HG02981 (cell line): Measurements from ENCODE around the gene IPO13.

Experiments
- ATAC-seq: cut with Tn5 transposase; IDR thresholded peaks from one replicate; pipeline ENCODE4 v1.9.1; 2021; ENCODE audit warnings: mild to moderate bottlenecking, moderate library complexity; ENCODE audit not compliant: unreplicated experiment

The IPO13 gene

DNA sequence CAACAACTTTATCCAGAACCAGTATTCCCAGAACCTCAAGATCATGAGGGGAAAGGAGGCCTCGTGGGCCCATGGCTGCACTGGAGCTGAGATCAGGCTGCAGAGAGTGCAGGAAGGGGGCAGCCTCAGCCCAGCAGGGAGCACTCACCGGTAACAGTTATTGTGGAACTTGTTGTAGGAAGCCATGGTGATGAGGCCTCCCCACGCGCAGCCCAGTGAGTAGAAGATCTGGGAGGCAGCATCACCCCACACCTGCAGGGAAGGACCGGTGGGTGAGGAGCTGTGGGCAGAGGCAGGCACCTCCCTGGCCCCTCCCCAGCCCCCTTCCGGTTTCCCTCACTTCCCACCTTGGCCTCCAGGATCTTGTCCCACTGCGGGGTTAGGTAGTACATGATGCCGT lies 55.4 kb downstream of the IPO13 start:
- ATAC-seq, result no peak

GRCh38 chr1:44002606-44003157 lies 55.9 kb downstream of the IPO13 start:
- ATAC-seq, result no peak

DNA sequence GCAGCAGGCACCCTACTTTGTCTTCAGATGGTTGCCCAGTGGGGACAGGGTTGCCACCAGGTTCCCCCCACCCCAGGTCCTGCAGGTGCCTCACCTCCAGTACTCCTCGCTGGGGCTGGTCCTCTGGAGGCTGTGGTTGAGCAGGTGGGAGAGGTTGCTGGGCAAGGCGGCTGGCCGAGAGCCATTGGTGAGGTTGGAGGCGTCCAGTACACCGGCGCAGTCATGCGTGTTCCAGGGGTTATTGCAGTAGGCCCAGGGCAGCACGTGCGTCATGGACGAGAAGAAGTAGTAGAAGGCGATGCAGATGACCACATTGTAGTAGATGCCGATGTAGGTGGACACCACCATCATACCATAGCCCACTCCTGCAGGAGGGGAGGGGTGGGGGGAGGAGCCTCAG lies 61.5 kb downstream of the IPO13 start:
- ATAC-seq, result no peak

DNA sequence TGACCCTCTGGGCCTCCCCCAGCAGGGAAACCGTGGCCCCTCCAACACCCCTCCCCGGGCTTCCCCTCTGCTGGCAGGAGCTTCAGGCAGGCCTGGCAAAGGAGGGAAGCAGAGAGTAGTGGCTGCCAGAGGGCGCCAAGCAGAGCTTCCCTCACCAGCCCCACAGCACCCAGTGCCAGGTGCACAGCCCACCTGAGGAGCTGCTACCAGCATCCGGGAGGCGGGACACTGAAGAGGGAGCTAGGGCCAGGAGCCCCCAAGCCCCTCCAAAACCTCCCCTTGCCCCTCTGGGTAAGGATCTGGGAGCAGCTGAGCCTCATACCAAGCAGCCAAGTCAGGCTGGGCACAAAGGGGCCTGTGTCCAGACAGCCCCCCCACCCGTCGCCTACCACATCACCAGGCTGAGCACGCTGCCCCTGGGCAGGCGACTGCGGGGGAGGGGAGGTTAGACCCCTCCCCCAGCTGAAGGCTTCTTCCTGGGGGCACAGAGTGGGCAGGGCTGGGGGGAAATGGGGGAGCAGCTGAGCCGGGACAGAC lies 64.3 kb downstream of the IPO13 start:
- ATAC-seq, result no peak

DNA sequence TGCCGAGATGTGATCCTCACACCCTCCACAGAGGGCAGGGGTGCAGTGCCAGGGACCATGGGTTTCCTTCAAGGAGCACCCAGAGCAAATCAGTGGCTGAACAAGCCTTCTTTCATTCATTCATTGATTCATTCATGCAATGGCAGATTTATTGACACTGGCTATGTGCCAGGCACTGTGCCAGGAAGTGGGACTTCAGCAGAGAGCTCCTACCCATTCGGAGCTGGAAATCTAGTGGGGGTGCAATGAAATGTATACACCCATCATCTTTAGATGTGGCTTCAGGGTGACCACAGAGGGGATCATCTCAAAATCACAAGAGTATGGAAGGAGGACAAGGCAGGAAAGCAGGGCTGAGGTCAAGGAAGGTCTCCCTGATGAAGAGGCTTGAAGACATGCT lies 65.7 kb downstream of the IPO13 start:
- ATAC-seq, result no peak

GRCh38 chr1:44012941-44013609 lies 66.3 kb downstream of the IPO13 start:
- ATAC-seq, result no peak

DNA sequence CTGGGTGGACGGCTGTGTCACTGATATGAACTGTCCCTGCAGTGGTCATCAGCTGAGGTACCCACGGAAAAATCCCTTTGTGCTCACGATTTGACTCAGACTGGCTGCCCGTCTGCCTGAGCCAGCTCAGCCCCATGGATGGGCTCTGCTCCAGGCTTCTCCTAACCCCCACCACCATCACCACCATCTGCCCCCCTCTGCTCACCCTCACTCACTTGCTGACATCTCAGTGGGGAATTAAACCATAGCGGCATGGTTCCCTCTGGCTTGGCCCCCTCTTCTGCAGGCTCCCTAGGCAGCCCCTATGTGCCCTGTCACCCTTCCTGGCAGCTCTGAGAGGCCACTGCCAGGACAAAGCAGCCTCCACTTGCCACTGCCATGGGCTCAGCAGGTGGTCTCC lies 67.2 kb downstream of the IPO13 start:
- ATAC-seq, result no peak

GRCh38 chr1:44014365-44015104 lies 67.8 kb downstream of the IPO13 start:
- ATAC-seq, result no peak

DNA sequence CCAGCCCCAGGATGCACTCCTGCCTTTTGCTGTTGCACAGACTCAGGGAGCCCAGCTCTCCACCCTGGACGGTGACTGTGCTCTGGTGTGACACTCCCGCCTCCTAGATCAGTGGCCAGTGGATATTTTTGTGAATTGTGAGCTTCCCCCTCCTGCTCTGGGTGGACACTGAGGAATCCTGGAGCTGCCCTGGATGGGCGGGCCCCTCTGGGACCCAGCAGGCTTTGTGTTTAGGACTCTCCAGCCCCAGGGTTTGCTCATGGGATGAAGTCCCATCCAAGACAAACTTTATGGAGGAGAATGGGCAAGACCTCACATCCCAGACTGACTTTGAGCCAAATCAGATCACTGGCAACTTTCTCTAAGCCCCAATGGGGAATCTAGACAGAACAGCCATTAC lies 68.5 kb downstream of the IPO13 start:
- no peak for ATAC-seq

GRCh38 chr1:44016041-44016889 lies 69.5 kb downstream of the IPO13 start:
- ATAC-seq, result no peak

DNA sequence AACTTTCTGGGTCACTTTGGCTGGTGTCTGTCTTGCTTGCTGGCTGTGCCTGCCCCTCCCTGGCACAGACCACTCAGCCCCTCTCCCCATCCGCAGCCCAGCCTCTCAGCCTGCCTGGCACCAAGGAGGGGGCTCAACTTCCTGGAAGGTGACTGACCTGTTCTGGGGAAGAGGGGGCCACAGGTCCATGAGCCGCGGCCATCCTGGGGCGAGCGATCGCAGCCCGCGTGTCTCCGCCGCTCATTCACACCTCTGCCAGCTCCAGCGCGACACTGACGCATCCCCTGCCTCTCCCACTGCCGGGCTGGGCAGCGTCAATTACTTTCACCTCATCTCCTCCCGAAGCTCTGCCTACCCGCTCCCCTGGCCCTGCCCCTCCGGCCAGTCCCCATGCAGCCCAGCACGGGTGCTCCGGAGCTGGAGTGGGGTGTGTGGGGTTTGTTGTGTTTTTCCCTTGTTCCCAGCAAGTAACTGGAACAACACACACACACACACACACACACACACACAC lies 70.2 kb downstream of the IPO13 start:
- no peak for ATAC-seq
